Measurements from ENCODE around the gene PTH2R. TPM values are rescaled to one million over a fixed set of nuclear protein-coding genes. Genes with fewer than 3 reads are reported as not detected.
"Not testable (repeated sequence)": the region's sequence is repeated elsewhere in the genome, so short reads cannot be mapped to it uniquely, and the experiment has no call there.

PTH2R gene
- total RNA-seq (2014; rRNA removed; shearing (Covaris generic)): not detected in 2 replicates

- no peak for DNase-seq (ENCODE audit: low read depth)
Measured at GRCh38 chr2:208406474-208407451, at the start of gene PTH2R. Gene PTH2R, plus strand, starts transcription at chr2:208406792. Its CDS starts 252 bp downstream, at chr2:208407044.

GRCh38 chr2:208356846-208357574, 49.6 kb upstream of the PTH2R start:
- DNase-seq (ENCODE audit: low read depth): peak; percentile 18

GRCh38 chr2:208358758-208359631, 47.6 kb upstream of the PTH2R start:
- no peak for DNase-seq (ENCODE audit: low read depth)

- DNase-seq (ENCODE audit: low read depth): no peak
Measured at GRCh38 chr2:208359632-208359986, 47.0 kb upstream of the PTH2R start.

GRCh38 chr2:208360259-208361076, 46.1 kb upstream of the PTH2R start:
- DNase-seq (ENCODE audit: low read depth): no peak

- no peak for DNase-seq (ENCODE audit: low read depth)
Measured at GRCh38 chr2:208361077-208361441, 45.5 kb upstream of the PTH2R start.

- peak; percentile 93 for DNase-seq (ENCODE audit: low read depth)
Measured at GRCh38 chr2:208363485-208363884, 43.1 kb upstream of the PTH2R start.

GRCh38 chr2:208366215-208367127, 40.1 kb upstream of the PTH2R start:
- no peak for DNase-seq (ENCODE audit: low read depth)

GRCh38 chr2:208369091-208369490, 37.5 kb upstream of the PTH2R start:
- peak; percentile 50 for DNase-seq (ENCODE audit: low read depth)

GRCh38 chr2:208370881-208371633, 35.5 kb upstream of the PTH2R start:
- DNase-seq (ENCODE audit: low read depth): peak; percentile 24

GRCh38 chr2:208371634-208371935, 35.0 kb upstream of the PTH2R start:
- DNase-seq (ENCODE audit: low read depth): no peak

GRCh38 chr2:208373460-208374089, 33.0 kb upstream of the PTH2R start:
- peak; percentile 57 for DNase-seq (ENCODE audit: low read depth)

GRCh38 chr2:208375491-208376068, 31.0 kb upstream of the PTH2R start:
- no peak for DNase-seq (ENCODE audit: low read depth)

- DNase-seq (ENCODE audit: low read depth): not testable (repeated sequence)
Measured at GRCh38 chr2:208377344-208377860, 29.2 kb upstream of the PTH2R start.

- no peak for DNase-seq (ENCODE audit: low read depth)
Measured at GRCh38 chr2:208379192-208379591, 27.4 kb upstream of the PTH2R start.

GRCh38 chr2:208384637-208385036, 22.0 kb upstream of the PTH2R start:
- no peak for DNase-seq (ENCODE audit: low read depth)

- no peak for DNase-seq (ENCODE audit: low read depth)
Measured at GRCh38 chr2:208386541-208386940, 20.1 kb upstream of the PTH2R start.

GRCh38 chr2:208389940-208390339, 16.7 kb upstream of the PTH2R start:
- no peak for DNase-seq (ENCODE audit: low read depth)

All from RPMI7951 (cell line).